Activated T-helper 1 cell treated with anti-CD3 and anti-CD28 coated beads, Interleukin-2, amount 50 U/mL, for 16 hours (primary cell): ENCODE results near the gene HOXA9.

Source experiments
- DNase-seq, 2 donors: peaks; one replicate each; pipeline ENCODE4 v3.0.0-alpha.2; 2020; ENCODE audit warnings: low read depth in 1 of 2, low spot score in 1 of 2

Gene HOXA9

GRCh38 chr7:27188386-27189294, 23.3 kb upstream of the HOXA9 start:
- no peak for DNase-seq

DNA sequence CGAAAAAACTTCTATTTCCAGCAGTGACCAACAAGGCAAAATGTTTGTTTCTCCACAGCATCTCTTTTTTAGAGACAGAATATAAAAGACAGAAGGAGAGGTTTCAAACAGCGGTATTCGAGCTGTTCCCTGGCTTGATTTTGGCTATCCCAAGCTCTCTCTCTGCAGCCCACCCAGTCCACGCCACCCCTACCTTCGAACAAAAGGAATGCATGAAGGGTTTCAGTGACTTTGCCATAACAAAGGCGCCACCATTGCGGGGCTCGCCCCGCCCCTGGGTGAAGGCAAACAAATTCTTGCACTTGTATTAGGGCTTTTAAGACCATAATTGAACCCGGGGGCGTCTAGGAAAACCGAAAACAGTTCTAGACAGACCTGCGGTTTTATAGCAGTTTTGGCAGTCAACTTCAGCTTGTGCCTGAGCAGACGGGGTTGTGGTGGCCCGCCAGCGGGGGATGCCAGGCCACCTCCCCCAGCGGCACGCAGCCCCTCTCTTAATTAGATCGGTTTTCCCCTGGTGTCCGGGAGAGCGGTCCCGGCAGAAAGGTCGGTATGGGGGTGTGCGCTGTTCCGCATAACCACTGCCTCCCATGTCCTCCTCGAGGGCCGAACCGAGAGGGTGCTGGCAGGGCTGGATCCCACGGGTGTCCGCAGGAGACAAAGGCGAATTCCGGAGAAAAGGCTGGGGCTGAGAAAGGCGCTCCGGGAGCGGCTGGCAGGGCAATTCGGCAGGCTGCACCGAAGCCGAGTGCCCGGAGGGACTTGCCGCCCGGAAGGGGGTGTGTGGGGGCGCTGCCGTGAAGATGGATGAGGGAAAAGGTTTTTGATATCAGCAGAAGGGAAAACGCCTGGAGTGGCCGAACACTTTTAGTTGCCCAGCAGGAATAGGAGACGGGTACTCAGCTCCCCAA, 22.4 kb upstream of the HOXA9 start:
- no peak for DNase-seq

DNA sequence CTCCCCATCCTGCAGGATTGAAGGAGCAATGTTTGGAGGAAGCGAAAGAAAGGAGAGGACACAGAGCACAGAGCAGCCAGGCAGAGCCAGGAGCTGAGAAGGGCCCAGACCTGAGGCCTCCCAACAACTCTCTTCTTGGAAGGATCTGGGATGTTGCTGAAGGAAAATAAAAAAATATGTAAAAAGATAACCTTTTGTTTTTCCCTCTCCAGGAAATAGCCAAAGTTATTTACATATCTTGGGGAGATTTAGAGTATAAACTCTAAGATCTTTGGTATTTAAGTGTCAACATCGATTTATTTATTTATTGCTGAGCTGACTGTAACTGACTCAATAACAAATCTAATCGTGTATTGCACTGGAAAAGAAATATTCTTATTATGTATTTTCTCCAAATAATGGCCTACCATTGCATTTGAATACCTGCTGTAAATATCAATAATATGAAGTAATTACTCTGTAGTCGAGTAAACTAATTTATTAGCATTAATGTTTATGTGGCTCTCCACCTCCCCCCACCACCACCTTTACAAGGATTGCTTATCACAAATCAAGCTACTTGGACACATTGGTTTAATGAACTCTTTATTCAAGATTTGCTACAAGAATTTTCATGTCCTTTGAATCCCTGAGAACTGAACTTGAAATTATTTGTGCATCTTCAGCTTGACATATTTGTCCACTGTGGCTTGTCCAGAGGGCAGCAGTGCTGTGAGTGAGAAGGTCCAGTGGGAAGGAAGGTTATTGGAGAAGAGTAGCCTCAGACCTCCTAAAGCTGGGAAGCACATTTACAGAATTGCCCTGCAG, 21.5 kb upstream of the HOXA9 start:
- DNase-seq, result no peak

DNA sequence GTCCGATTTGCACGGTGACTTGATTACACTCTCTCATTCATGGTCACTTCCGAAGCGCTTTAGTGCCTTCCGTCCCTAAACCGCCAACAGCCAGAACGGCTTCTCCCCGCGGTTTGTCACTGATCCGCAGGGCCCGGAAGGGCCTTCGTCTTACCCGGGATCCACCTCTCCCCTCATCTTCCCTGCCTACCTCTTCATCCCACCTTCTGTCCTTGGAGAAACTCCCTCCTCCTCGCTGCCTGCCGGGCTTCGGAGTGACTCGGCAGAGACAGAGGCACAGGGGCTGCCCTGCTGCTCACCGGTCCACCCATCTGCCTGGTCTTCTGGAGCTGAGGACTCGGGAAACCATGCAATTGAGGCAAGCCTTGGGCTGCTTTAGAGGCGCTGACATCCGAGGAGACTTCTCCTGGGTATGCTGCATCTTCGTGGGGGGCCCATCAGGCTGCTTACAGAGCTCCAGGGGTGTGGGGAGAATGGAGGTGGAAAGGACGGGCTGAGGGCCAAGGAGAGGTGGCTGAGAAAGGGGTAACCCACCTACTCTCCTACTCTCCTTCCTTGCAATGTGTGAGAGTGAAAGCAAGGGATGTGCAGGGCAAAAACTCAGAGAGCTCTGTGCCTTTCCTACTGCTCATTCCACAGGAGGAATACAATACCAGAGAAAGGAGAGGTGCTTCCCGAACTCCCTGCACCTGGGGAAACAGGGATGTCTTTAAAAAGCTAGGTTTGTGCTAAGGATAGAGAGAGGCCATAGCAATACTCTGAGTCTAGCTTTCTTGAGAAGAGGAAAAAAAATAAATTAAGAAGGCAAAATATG, 20.7 kb upstream of the HOXA9 start:
- no peak for DNase-seq

DNA sequence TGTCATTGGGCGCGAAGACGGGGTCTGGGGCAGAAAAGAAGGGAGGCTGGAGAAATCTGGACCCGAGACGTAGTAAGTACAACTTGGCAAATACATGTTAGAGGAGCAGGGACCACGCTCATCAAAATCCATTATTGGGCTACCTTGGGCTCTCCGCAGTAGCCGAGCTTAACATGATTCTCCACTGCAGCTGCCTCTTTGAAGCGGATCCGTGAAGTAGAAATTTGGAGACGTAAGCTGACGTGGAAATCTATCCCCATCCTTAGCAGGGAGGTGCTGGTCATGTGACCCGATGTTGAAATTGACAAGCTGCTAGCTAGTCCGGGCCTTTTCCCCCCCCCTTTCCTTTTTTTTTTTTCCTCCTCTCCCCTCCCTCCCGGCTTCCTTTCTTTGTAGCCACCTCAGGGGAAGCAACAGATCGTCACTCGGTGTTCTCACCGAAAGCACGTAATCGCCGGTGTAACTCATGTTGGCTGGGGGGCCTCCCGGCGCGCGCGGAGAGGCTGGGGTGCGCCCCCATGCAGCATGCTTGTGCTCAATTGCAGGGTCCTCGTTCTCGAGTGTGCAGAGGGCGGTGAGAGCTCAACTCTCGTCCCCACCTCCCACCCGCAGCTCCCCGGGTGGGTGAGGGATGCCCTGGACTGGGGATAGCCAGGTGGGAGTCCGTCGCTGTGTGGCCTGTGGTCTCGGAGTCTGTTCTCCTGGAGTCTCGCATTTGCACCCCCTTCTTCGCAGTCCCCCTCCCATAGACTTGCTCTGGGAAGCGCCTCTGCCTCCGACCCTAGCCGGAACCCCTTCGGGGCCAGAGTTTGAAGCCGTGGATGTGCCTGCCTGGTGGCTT, 19.9 kb upstream of the HOXA9 start, which contains the start of gene HOXA11:
TSS of gene HOXA11 (minus strand) at position 220 of the 841 bp plus-strand sequence. CDS start at position 132, 88 bp downstream.
- DNase-seq, result no peak

DNA sequence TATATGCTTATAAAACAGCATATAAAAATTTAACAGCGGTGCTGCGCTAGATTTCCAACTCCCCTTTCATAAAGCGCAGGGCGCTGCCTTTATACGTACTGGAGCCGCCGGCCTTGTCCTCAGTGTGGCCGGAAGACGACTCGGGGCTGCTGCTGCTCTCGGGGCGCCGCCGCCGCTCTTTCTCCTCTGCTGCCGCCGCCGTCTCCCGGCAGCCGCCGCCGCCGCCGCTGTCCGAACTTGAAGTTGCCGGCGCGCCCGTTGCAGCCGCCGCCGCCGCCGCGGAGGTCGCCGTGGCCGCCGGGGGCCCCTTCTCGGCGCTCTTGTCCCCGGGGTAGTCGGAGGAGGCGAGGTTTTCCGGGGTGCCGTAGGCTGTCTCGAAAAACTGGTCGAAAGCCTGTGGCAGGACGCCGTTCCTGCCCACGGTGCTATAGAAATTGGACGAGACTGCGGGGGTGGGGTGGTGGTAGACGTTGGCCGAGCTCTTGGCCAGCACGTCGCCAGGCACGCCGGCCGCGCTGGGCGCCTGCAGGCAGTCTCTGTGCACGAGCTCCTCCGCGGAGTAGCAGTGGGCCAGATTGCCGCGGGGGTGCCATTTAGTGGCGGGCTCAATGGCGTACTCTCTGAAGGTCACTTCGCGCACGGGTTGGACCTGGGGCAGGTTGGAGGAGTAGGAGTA, 19.1 kb upstream of the HOXA9 start:
- no peak for DNase-seq

DNA sequence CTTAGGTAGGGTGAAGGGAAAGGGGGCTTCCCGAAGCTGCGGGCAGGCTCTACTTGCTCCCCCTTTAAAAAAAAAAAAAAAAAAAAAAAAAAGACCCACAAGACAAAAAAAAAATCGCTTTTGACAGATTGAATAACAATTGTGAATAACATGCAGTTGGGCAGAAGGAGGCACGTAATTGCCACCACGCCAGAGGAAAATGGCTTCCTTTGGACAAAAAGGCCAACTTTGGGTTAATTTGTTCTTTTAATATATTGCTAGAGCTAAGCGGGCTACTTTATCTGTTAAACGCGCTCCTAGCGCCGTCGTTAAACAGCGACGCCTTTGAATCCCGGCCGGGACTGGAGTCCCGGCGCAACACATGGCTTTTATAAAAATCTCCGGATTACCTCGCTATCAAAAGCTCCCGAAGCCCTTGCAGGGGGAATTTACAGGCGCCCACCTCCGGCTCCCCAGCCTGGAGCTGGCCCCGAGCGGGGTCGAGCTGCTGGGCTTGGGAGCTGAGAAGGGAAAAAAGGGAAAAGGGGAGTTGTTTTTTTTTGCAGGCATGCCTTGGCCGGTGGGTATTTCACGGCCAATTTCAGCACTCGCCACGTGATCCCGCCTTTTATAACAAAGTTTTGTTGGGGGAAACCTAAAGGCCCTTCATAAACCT, 18.5 kb upstream of the HOXA9 start:
- peak in 1 of 2 donors; percentile 2 for DNase-seq

- peak in 1 of 2 donors; percentile 2 for DNase-seq
Observed at GRCh38 chr7:27182861-27183681, 17.7 kb upstream of the HOXA9 start.

DNA sequence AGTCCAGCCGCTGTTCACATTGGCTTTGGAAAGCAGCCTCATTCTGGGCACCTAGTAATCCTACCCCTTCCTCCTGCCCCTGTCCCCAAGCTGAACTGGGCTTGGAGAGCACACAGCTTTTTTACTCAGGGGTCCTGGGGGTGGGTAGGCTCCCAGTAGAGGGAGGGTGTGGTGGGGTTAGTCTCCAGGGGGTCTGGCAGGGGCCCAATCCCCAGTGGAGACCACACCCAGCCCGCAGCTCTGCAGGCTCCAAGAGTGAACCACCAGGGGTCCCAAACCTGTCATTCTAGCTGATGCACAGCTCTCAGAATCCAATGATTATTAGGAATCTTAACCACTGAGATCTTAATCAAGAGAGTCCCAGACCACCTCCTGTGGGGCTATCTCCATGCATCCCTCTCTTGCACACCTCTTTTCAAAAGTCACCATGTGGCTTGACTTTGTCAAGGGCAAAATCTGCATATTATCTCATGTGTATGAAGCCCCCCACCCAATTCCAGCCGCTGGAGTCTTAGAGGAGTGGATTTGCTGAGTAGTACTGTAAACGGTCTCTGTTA, 17.0 kb upstream of the HOXA9 start:
- no peak for DNase-seq

DNA sequence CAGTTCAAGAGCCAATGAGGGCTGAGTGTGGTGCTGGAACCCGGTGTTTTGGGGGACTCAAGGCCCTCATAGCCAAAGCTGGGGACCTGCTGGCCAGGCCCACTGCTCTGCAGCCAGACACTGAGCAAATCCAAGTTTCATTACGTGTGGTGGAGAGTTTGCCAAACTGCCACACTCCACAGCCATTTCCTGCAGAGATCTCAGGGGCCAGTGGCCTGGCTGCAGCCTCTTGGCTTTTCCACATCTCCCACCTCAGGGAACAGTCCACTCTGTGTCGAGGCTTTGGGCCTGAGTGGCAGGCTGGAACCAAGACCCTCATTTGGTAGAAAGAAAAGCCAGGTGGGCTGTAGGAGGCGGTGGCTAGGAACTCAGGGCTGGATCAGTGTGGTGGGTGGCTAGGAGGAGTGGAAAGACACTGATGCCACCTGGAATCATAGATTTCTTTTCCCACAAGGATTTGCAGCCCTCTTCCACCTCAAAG, 16.5 kb upstream of the HOXA9 start:
- DNase-seq, result peak in 1 of 2 donors; percentile 0

- peak in 1 of 2 donors; percentile 0 for DNase-seq
Observed at GRCh38 chr7:27180431-27181420, 15.4 kb upstream of the HOXA9 start.

GRCh38 chr7:27179503-27180430, 14.4 kb upstream of the HOXA9 start:
- peak; percentile 28 to 37 for DNase-seq

- no peak for DNase-seq
Observed at GRCh38 chr7:27179030-27179429, 13.7 kb upstream of the HOXA9 start.

- no peak for DNase-seq
Observed at GRCh38 chr7:27178366-27178765, 13.0 kb upstream of the HOXA9 start.
